CMK (cell line): ENCODE measurements around the gene NEK8.
"Not testable (repeated sequence)": the region's sequence is repeated elsewhere in the genome, so short reads cannot be mapped to it uniquely, and the experiment has no call there.

Experiments used
- DNase-seq: peaks from one replicate; pipeline ENCODE4 v3.0.0-alpha.2; 2010; ENCODE audit warnings: low read depth

The NEK8 gene

GRCh38 chr17:28765038-28765437 lies 36.5 kb downstream of the NEK8 start:
- DNase-seq, result no peak

DNA sequence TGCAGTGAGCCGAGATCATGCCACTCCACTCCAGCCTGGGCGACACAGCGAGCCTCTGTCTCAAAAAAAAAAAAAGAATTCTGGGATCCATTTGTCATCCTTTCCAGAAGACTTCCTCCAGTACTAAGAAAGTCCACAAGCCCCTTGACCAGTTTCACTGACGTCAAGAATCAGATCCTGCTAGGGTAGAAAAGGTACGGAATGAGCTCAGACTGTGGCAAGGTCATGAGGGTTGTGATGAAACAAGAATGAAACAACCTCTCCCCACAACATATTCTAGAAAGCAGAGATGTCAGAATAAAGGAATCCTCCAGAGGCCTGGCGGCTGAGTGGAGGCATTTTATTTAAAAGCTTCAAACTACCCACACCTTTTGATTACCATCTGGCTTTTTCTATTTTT lies 45.1 kb downstream of the NEK8 start:
- no peak for DNase-seq

- no peak for DNase-seq
Measured at GRCh38 chr17:28774206-28774605, 45.6 kb downstream of the NEK8 start.

- no peak for DNase-seq
Measured at GRCh38 chr17:28777178-28777577, 48.6 kb downstream of the NEK8 start.

DNA sequence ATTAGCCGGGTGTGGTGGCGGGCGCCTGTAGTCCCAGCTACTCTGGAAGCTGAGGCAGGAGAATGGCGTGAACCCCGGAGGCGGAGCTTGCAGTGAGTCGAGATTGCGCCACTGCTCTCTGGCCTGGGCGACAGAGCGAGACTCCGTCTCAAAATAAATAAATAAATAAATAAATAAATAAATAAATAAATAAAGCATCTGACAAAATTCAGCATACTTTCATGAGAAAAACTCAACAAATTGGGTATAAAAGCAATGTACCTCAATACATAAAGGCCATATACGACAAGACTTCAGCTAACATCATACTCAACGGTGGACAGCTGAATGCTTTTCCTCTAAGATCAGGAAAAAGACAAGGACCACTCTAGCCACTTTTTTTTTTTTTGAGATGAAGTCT lies 51.0 kb downstream of the NEK8 start:
- DNase-seq, result not testable (repeated sequence)

GRCh38 chr17:28783161-28783560 lies 54.6 kb downstream of the NEK8 start:
- DNase-seq, result no peak

DNA sequence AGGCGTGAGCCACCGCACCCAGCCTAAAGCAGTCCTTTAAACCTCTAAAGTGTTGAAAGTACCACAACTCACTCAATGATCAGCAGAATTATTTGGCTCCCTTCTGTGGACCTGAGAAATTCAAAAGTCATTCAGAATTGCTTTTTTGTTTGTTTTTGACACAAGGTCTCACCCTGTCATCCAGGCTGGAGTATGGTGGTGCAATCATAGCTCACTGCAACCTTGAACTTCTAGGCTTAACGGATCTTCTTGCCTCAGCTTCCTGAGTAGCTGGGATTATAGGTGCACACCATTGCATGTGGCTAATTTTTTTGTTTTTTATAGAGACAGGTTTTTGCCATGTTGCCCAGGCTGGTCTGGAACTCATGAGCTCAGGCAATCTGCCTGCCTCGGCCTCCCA lies 59.5 kb downstream of the NEK8 start:
- DNase-seq, result no peak
